ENCODE measurements around the gene FJX1.

- TF ChIP-seq CTCF (IDR thresholded peaks at IDR 0.05) (no peak), POLR2A (IDR thresholded peaks at IDR 0.05) (no peak)
Measured at GRCh38 chr11:35621620-35622019, 3.4 kb downstream of the FJX1 start.
